B cell (primary cell): ENCODE results near the gene CHN1. TPM values are rescaled to one million over a fixed set of nuclear protein-coding genes. Genes with fewer than 3 reads are reported as not detected.
A peak's percentile ranks its signal among the peaks of the same experiment; 100 is the strongest.

ENCODE experiments used
- ATAC-seq: fragments of 200-7000 bp; cut with Tn5 transposase; one replicate; pipeline ENCODE4 v1.10.0; 2021; ENCODE audit warnings: low read depth, mild to moderate bottlenecking, moderate number of reproducible peaks, moderate library complexity
- CTCF ChIA-PET: fragments of 350-600 bp; sonication (Branson Sonifier 250); formaldehyde crosslinking; loops from one replicate; lab custom pipeline; 2021; ENCODE audit warnings: antibody characterized with exemption, inconsistent platforms; lab: Charles Lee
- POLR2A ChIA-PET: fragments of 350-600 bp; sonication (Branson Sonifier 250); formaldehyde crosslinking; loops from one replicate; lab custom pipeline; 2021; ENCODE audit warnings: antibody characterized with exemption; lab: Charles Lee
- DNase-seq: peaks from one replicate; pipeline ENCODE4 v3.0.0; 2013
- H2AFZ ChIP-seq: 2 replicates; pipeline ENCODE4 v1.6.1; 2012; ENCODE audit warnings: mild to moderate bottlenecking, low read depth, low read length; ENCODE audit not compliant: insufficient read depth, poor library complexity, severe bottlenecking
- H3K27ac ChIP-seq, 2 donors: 1 replicate in 1 of 2; 2 replicates in 1 of 2; pipeline ENCODE4 v1.5.1; 2012 to 2013; ENCODE audit warnings: low read length in 2 of 2, mild to moderate bottlenecking in 2 of 2, moderate library complexity in 1 of 2
- H3K27me3 ChIP-seq, 4 experiments: fragments of 200-600 bp in 1 of 4; sonication (generic) in 1 of 4; replicated peaks in 1 of 4; 1 replicate in 2 of 4; 2 replicates in 2 of 4; pipeline versions ENCODE4 v1.6.1 to v1.7.0; 2013 to 2016; ENCODE audit warnings: low read length in 3 of 4, mild to moderate bottlenecking in 2 of 4, mixed read lengths in 1 of 4, moderate library complexity in 1 of 4; ENCODE audit not compliant: insufficient read depth in 4 of 4, control insufficient read depth in 3 of 4; ENCODE audit errors: control extremely low read depth in 1 of 4
- H3K36me3 ChIP-seq, 2 experiments: replicated peaks in 1 of 2; 1 replicate in 1 of 2; 2 replicates in 1 of 2; pipeline versions ENCODE4 v1.6.1 to v1.7.1; 2013; ENCODE audit warnings: low read length in 1 of 2; ENCODE audit not compliant: insufficient read depth in 2 of 2, control insufficient read depth in 1 of 2; ENCODE audit errors: control extremely low read depth in 1 of 2, extremely low read depth in 1 of 2
- H3K4me1 ChIP-seq, 2 donors: fragments of 200-600 bp in 1 of 2; sonication (generic) in 1 of 2; 1 replicate in 1 of 2; 2 replicates in 1 of 2; pipeline versions ENCODE4 v1.5.1 to v1.6.1; 2013 to 2017; ENCODE audit warnings: low read length in 2 of 2; ENCODE audit not compliant: control insufficient read depth in 2 of 2, insufficient read depth in 2 of 2
- H3K4me2 ChIP-seq: replicated peaks from 2 replicates; pipeline ENCODE3; 2012; ENCODE audit warnings: mild to moderate bottlenecking, low read depth, low read length; ENCODE audit not compliant: poor library complexity, severe bottlenecking
- H3K4me3 ChIP-seq, 5 experiments: fragments of 200-600 bp in 1 of 5; sonication (generic) in 1 of 5; 1 replicate in 3 of 5; 2 replicates in 2 of 5; pipeline versions ENCODE4 v1.5.1 to v1.7.0; 2011 to 2016; ENCODE audit warnings: low read length in 4 of 5, mild to moderate bottlenecking in 4 of 5, low read depth in 2 of 5, control low read depth in 1 of 5, moderate library complexity in 1 of 5; ENCODE audit not compliant: insufficient read depth in 1 of 5; ENCODE audit errors: control extremely low read depth in 1 of 5, extremely low read depth in 1 of 5
- H3K79me2 ChIP-seq: fragments of 200-600 bp; sonication (generic); one replicate; pipeline ENCODE4 v1.6.0; 2016; ENCODE audit warnings: low read length; ENCODE audit not compliant: control insufficient read depth, insufficient read depth
- H3K9ac ChIP-seq: fragments of 200-600 bp; sonication (generic); 2 replicates; pipeline ENCODE4 v1.6.1; 2017; ENCODE audit warnings: mild to moderate bottlenecking, low read length, moderate library complexity
- H3K9me3 ChIP-seq, 3 donors: one replicate each; pipeline versions ENCODE4 v1.6.1 to v1.7.1; 2013; ENCODE audit warnings: low read length in 2 of 3; ENCODE audit not compliant: control insufficient read depth in 2 of 3, insufficient read depth in 1 of 3; ENCODE audit errors: control extremely low read depth in 1 of 3
- H4K20me1 ChIP-seq: 2 replicates; pipeline ENCODE4 v1.6.0; 2012; ENCODE audit warnings: mild to moderate bottlenecking, low read length; ENCODE audit not compliant: insufficient read depth, control insufficient read depth, poor library complexity, severe bottlenecking
- H3K27ac Mint-ChIP-seq: one replicate; pipeline ENCODE4 v1.8.0; 2021; ENCODE audit warnings: mixed read lengths
- H3K27me3 Mint-ChIP-seq: one replicate; pipeline ENCODE4 v1.8.0; 2021; ENCODE audit warnings: mixed read lengths
- H3K4me1 Mint-ChIP-seq: one replicate; pipeline ENCODE4 v1.8.0; 2021; ENCODE audit warnings: mixed read lengths
- H3K4me3 Mint-ChIP-seq: one replicate; pipeline ENCODE4 v1.8.0; 2021; ENCODE audit warnings: mixed read lengths
- H3K9me3 Mint-ChIP-seq: one replicate; pipeline ENCODE4 v1.8.0; 2022; ENCODE audit warnings: mixed read lengths; ENCODE audit not compliant: insufficient read depth
- EZH2 ChIP-seq: IDR thresholded peaks from 2 replicates; pipeline ENCODE4 v1.6.1; 2012; ENCODE audit warnings: borderline replicate concordance, low read depth, mild to moderate bottlenecking, moderate library complexity, low read length; ENCODE audit not compliant: insufficient read depth, poor library complexity, severe bottlenecking
- WGBS: methylation state at CpG from one replicate; pipeline ENCODE4 v1.1.5; 2013; ENCODE audit warnings: missing lambda C conversion rate; ENCODE audit not compliant: insufficient coverage; 5-methylcytosine and 5-hydroxymethylcytosine counted together
- intact Hi-C: fragments of 100-400 bp; cut with micrococcal nuclease; formaldehyde crosslinking; loops from one replicate; pipeline ENCODE4 v1.10.0; 2022
- polyA plus RNA-seq: library from polyadenylated mRNA; depleted of rRNA; stranded (reverse); fragments of >200 nt; gene quantifications from 2 replicates; pipeline ENCODE4 v1.2.3, GENCODE V29; 2012
- total RNA-seq, 2 donors: library from RNA; stranded (reverse); fragments of 120-200 nt in 1 of 2; gene quantifications; 1 replicate in 1 of 2; 2 replicates in 1 of 2; pipeline versions ENCODE4 v1.2.3 to v1.2.4, GENCODE V29; 2013 to 2022
- TF ChIP-seq, protein P1 (sequence below): fragments of 200-600 bp; IDR thresholded peaks from one replicate; pipeline ENCODE4 v1.8.0; 2022; ENCODE audit warnings: antibody characterized with exemption, mild to moderate bottlenecking

Gene CHN1
- total and polyA plus RNA-seq, 2 donors (not counting 1 experiment from before 2014, with no cell fraction given) = 0.79 to 1.4 TPM

DNA sequence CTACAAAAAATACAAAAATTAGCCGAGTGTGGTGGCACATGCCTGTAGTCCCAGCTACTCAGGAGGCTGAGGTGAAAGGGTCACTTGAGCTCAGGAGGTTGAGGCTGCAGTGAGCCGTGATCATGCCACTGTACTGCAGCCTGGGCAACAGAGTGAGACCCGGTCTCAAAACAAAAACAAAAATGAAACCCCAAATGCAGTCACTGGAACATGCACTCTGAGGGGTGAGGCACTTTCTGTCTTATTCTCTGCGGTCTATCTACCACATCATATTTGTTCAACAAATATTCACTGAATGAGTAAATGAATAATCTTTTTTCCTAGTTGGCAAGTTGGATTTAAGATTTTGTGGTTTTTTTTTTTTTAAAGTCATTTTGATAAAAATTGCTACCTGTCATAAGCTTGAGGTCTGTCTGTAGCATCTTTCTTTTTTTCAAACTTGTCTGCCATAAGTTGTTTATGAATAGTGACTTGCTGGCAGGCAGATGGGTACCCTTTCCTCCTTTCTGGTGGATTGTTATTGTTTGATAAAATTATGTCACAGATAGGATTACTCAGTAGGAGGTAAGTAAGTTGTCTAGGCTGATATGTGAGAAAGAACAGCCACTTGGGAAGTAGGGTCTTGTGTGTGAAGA lies 252.7 kb downstream of the CHN1 start:
- 50% methylated on average over 2 of the region's 4 CpGs for WGBS
- intact Hi-C loops = loop anchor here (5.0 kb wide), 2 partner anchors 415 to 430 kb away; partner anchors contain the start of genes ATF2 and ATP5MC3
- Histone ChIP-seq H2AFZ (no peak overlapping the region), H3K4me1 (peaks cover 44 to 49% of the 10 kb centered on the region in 2 donors), H3K4me2 (peak overlapping the region; percentile 49), H3K9ac (peak overlapping the region; percentile 16), H3K27ac (peak overlapping the region; percentile 48 to 75), H3K27me3 (peaks cover 0 to 13% (median 0%) of the 10 kb centered on the region in 4 experiments), H3K36me3 (no peaks in the 10 kb centered on the region), H3K79me2 (no peaks in the 10 kb centered on the region), H3K4me3 (peak overlapping the region in 1 of 5 experiments; percentile 3), H3K9me3 (no peaks in the 10 kb centered on the region), H4K20me1 (no peaks in the 10 kb centered on the region)
- H3K4me1 Mint-ChIP-seq = peaks cover 47% of the 10 kb centered on the region
- no peaks in the 10 kb centered on the region for H3K9me3 Mint-ChIP-seq
- ChIA-PET POLR2A (interaction anchor here (0.7 kb wide), 1 partner anchor 39 kb away, joined by 3 read pairs; no protein-coding TSS in a partner anchor), CTCF (interaction anchor here (0.7 kb wide), 1 partner anchor 1249 kb away, joined by 3 read pairs; no protein-coding TSS in a partner anchor)
- DNase-seq = peak; percentile 70
- peaks cover 3% of the 10 kb centered on the region for H3K27me3 Mint-ChIP-seq
- peak overlapping the region; percentile 92 for H3K27ac Mint-ChIP-seq
- H3K4me3 Mint-ChIP-seq = peak overlapping the region; percentile 73
- TF ChIP-seq, protein P1, sequence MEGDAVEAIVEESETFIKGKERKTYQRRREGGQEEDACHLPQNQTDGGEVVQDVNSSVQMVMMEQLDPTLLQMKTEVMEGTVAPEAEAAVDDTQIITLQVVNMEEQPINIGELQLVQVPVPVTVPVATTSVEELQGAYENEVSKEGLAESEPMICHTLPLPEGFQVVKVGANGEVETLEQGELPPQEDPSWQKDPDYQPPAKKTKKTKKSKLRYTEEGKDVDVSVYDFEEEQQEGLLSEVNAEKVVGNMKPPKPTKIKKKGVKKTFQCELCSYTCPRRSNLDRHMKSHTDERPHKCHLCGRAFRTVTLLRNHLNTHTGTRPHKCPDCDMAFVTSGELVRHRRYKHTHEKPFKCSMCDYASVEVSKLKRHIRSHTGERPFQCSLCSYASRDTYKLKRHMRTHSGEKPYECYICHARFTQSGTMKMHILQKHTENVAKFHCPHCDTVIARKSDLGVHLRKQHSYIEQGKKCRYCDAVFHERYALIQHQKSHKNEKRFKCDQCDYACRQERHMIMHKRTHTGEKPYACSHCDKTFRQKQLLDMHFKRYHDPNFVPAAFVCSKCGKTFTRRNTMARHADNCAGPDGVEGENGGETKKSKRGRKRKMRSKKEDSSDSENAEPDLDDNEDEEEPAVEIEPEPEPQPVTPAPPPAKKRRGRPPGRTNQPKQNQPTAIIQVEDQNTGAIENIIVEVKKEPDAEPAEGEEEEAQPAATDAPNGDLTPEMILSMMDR = no peak
- TF ChIP-seq EZH2 = no peak
- ATAC-seq = peak; percentile 39

DNA sequence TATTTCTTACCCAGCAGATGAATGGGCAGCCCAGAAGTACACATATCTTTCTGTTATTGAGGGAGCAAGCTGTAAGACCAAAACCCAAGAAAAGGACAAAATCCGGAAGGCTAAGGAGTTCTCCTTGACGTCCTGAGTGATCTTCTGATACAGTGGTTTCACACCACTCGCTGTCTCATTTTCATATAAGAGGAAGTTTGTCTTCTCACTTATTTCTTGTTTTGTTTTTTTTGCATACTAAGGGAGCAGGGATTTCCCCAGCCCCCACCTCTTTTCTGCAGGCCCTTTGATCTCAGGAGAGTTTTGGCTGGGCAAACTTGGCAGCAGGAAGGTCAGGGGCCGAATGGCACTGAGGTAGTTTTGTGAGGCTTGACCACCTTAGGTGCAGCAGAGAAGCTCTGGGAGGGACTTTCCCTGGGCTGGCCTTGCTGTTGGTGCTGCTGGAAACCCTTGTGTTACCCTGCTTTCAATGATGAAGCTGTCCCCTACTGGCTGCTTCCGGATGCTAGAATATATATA lies 254.2 kb downstream of the CHN1 start:
- peak overlapping the region; percentile 92 for H3K27ac Mint-ChIP-seq
- H3K27me3 Mint-ChIP-seq = peaks cover 3% of the 10 kb centered on the region
- H3K79me2 ChIP-seq = no peaks in the 10 kb centered on the region
- ATAC-seq (peak; percentile 46), DNase-seq (peak; percentile 83)
- no peak overlapping the region for H3K9ac ChIP-seq
- CTCF ChIA-PET = interaction anchor here (1.0 to 3.3 kb wide), 3 partner anchors 10 to 234 kb away, joined by 4 to 59 read pairs (median 36); no protein-coding TSS in a partner anchor
- H2AFZ ChIP-seq = no peak overlapping the region
- POLR2A ChIA-PET = no interaction called here
- H3K9me3 Mint-ChIP-seq = no peaks in the 10 kb centered on the region
- H3K4me3 ChIP-seq = peak overlapping the region in 1 of 5 experiments; percentile 38
- peaks cover 0 to 6% (median 0%) of the 10 kb centered on the region in 4 experiments for H3K27me3 ChIP-seq
- H3K4me2 ChIP-seq = peak overlapping the region; percentile 61
- H3K4me1 ChIP-seq = peaks cover 44 to 49% of the 10 kb centered on the region in 2 donors
- no peaks in the 10 kb centered on the region for H4K20me1 ChIP-seq
- H3K4me1 Mint-ChIP-seq = peaks cover 47% of the 10 kb centered on the region
- no peaks in the 10 kb centered on the region for H3K36me3 ChIP-seq
- intact Hi-C loops = loop anchor here (2.0 to 5.0 kb wide), 3 partner anchors 158 to 431 kb away; partner anchors contain the start of genes ATF2 and ATP5MC3
- no peak for TF ChIP-seq EZH2
- TF ChIP-seq, protein P1 = peak; percentile 25
- H3K27ac ChIP-seq = peak overlapping the region; percentile 41 to 79
- H3K4me3 Mint-ChIP-seq = peak overlapping the region; percentile 59
- 27% methylated on average over 2 of the region's 5 CpGs for WGBS
- H3K9me3 ChIP-seq = no peaks in the 10 kb centered on the region
